ENCODE measurements around the gene HAPLN1. TPM values are rescaled to one million over a fixed set of nuclear protein-coding genes. Genes with fewer than 3 reads are reported as not detected.
"Not testable (repeated sequence)": the region's sequence is repeated elsewhere in the genome, so short reads cannot be mapped to it uniquely, and the experiment has no call there.

Gene HAPLN1
- total RNA-seq, 6 experiments from 2014 or later = 0.16 TPM; not detected in 5

GRCh38 chr5:83742089-83742488, 21.4 kb upstream of the HAPLN1 start:
- no peaks in the 10 kb centered on the region for H3K9me3 ChIP-seq
- H3K4me3 ChIP-seq = no peak overlapping the region
- intact Hi-C loops (cut with DNase I) = no loop called here
- 48% methylated on average over 4 of the region's 4 CpGs for WGBS (ENCODE audit: insufficient coverage, low coverage, low lambda C conversion rate, missing lambda C conversion rate)
- DNase-seq (no peak), ATAC-seq (peak in 2 of 4 donors; percentile 45 to 62)
- no peaks in the 10 kb centered on the region for H3K4me1 ChIP-seq
- H3K27me3 ChIP-seq = no peaks in the 10 kb centered on the region
- H3K27ac ChIP-seq = no peak overlapping the region
- H3K36me3 ChIP-seq = no peaks in the 10 kb centered on the region
- TF ChIP-seq POLR2A (IDR thresholded peaks at IDR 0.05) = no peak
- no peak for TF ChIP-seq CTCF (IDR thresholded peaks at IDR 0.05)

- ATAC-seq = no peak
- 82% methylated on average over 3 of the region's 3 CpGs for WGBS (ENCODE audit: insufficient coverage, low coverage, low lambda C conversion rate, missing lambda C conversion rate)
- Histone ChIP-seq H3K36me3 (no peaks in the 10 kb centered on the region), H3K4me3 (no peak overlapping the region), H3K4me1 (no peaks in the 10 kb centered on the region), H3K9me3 (no peaks in the 10 kb centered on the region), H3K27me3 (no peaks in the 10 kb centered on the region), H3K27ac (no peak overlapping the region)
- no peak for DNase-seq
- intact Hi-C loops (cut with DNase I) = no loop called here
- TF ChIP-seq CTCF (IDR thresholded peaks at IDR 0.05) (no peak), POLR2A (IDR thresholded peaks at IDR 0.05) (no peak)
These were observed 20.9 kb upstream of the HAPLN1 start for GRCh38 chr5:83741571-83741970.

GRCh38 chr5:83740741-83741140, 20.1 kb upstream of the HAPLN1 start:
- H3K4me1 ChIP-seq = no peaks in the 10 kb centered on the region
- no peaks in the 10 kb centered on the region for H3K27me3 ChIP-seq
- DNase-seq = no peak
- WGBS (ENCODE audit: insufficient coverage, low coverage, low lambda C conversion rate, missing lambda C conversion rate) = 92% methylated on average over 2 of the region's 2 CpGs
- intact Hi-C loops (cut with DNase I) = no loop called here
- TF ChIP-seq POLR2A (IDR thresholded peaks at IDR 0.05) = no peak
- TF ChIP-seq CTCF (IDR thresholded peaks at IDR 0.05) = no peak
- no peak for ATAC-seq
- H3K9me3 ChIP-seq = no peaks in the 10 kb centered on the region
- H3K27ac ChIP-seq = no peak overlapping the region
- H3K4me3 ChIP-seq = no peak overlapping the region
- H3K36me3 ChIP-seq = no peaks in the 10 kb centered on the region

- H3K36me3 ChIP-seq; H3K4me1 ChIP-seq; H3K4me3 ChIP-seq; intact Hi-C loops (cut with DNase I); ATAC-seq; H3K9me3 ChIP-seq; H3K27me3 ChIP-seq; DNase-seq; H3K27ac ChIP-seq: not testable (repeated sequence)
- WGBS (ENCODE audit: insufficient coverage, low coverage, low lambda C conversion rate, missing lambda C conversion rate) = 65% methylated on average over 2 of the region's 2 CpGs
These were observed 15.5 kb upstream of the HAPLN1 start for GRCh38 chr5:83736169-83736568.

GRCh38 chr5:83735058-83735457, 14.4 kb upstream of the HAPLN1 start:
- H3K27ac ChIP-seq; H3K27me3 ChIP-seq; H3K9me3 ChIP-seq; intact Hi-C loops (cut with DNase I); H3K4me1 ChIP-seq; ATAC-seq; H3K4me3 ChIP-seq; DNase-seq; H3K36me3 ChIP-seq: not testable (repeated sequence)

- WGBS (ENCODE audit: insufficient coverage, low coverage, low lambda C conversion rate, missing lambda C conversion rate) = 53% methylated on average over 2 of the region's 2 CpGs
These were observed 11.0 kb upstream of the HAPLN1 start for GRCh38 chr5:83731638-83732037.

More at GRCh38 chr5:83731638-83732037, 11.0 kb upstream of the HAPLN1 start:
- DNase-seq = no peak
- TF ChIP-seq POLR2A (IDR thresholded peaks at IDR 0.05) (no peak), CTCF (IDR thresholded peaks at IDR 0.05) (no peak)
- no peak for ATAC-seq
- Histone ChIP-seq H3K27ac (no peak overlapping the region), H3K36me3 (no peaks in the 10 kb centered on the region), H3K9me3 (no peaks in the 10 kb centered on the region), H3K4me1 (no peaks in the 10 kb centered on the region), H3K27me3 (no peaks in the 10 kb centered on the region), H3K4me3 (no peak overlapping the region)
- intact Hi-C loops (cut with DNase I) = no loop called here

Measured in right lobe of liver (tissue), 6 donors.